HEK293 (cell line): ENCODE data around the gene CHSY1.

ENCODE experiments used
- OVOL3 ChIP-seq: fragments of 450-650 bp; formaldehyde crosslinking; IDR thresholded peaks from 2 replicates; pipeline ENCODE4 v1.5.1; 2016; ENCODE audit warnings: missing biosample characterization, missing genetic modification characterization
- REPIN1 ChIP-seq: fragments of 450-650 bp; formaldehyde crosslinking; IDR thresholded peaks from 2 replicates; pipeline ENCODE4 v1.5.1; 2017; ENCODE audit warnings: missing biosample characterization, missing genetic modification characterization, low read depth
- YY1 ChIP-seq: fragments of 450-650 bp; formaldehyde crosslinking; IDR thresholded peaks from 2 replicates; pipeline ENCODE4 v1.5.1; 2018; ENCODE audit warnings: missing biosample characterization, missing genetic modification characterization
- ZNF138 ChIP-seq: fragments of 450-650 bp; formaldehyde crosslinking; IDR thresholded peaks from 2 replicates; pipeline ENCODE4 v1.5.1; 2016; ENCODE audit warnings: missing biosample characterization, missing genetic modification characterization, borderline replicate concordance
- ZNF555 ChIP-seq: fragments of 450-650 bp; formaldehyde crosslinking; conservative IDR thresholded peaks from 2 replicates; pipeline ENCODE4 v1.5.1; 2017; ENCODE audit warnings: missing biosample characterization, mild to moderate bottlenecking, missing genetic modification characterization, inconsistent platforms
- ZNF571 ChIP-seq: fragments of 450-650 bp; formaldehyde crosslinking; IDR thresholded peaks from 2 replicates; pipeline ENCODE4 v1.5.0; 2017; ENCODE audit warnings: missing biosample characterization, missing genetic modification characterization
- ZNF654 ChIP-seq: fragments of 450-650 bp; formaldehyde crosslinking; IDR thresholded peaks from 2 replicates; pipeline ENCODE4 v1.5.1; 2016; ENCODE audit warnings: low read depth, missing biosample characterization, missing genetic modification characterization
- ZNF664 ChIP-seq: fragments of 450-650 bp; formaldehyde crosslinking; IDR thresholded peaks from 2 replicates; pipeline ENCODE4 v1.5.1; 2016; ENCODE audit warnings: missing biosample characterization, missing genetic modification characterization
- TF ChIP-seq, protein P1 (sequence below): fragments of 450-650 bp; formaldehyde crosslinking; IDR thresholded peaks from 2 replicates; pipeline ENCODE4 v1.5.1; 2016; ENCODE audit warnings: missing biosample characterization, missing genetic modification characterization

DNA sequence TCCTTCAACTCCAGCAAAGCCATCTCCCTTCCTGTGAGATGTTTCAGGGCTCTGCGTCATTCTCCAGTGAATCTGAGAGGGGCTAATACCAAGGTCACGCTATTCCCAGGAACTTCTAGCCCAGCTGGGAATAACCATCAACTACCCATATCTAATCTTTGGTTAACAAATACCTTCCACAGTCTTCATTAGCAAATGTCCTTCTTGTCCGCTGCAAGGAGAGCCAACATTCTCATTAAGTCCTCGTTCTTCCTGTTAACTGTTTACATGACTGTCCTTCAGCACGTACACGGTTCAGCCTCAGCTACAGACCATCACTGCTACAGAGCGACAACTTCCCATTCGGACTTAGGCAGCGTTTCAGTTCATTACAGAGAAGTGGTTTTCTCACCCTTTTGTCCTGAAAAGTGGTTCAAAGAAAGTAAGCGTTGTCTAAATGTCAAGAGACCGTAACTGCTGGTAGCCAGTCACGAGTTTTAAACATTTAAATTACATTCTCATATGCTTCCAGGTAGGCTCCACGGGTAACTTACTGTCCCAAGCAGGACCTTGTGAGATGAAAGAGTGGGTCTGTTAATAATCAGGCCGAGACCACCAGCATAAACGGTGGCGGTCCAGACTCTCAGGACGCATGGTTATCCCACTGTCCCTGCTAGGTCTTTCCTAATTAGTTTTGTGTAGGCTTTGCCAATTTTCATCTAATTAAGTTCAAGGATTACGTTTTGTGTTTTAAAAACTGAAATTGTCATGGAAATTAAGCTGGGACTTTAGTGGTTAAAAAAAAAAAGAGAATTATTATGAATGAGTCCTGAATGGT is 63.8 kb downstream of the CHSY1 start:
- TF ChIP-seq ZNF555 (no peak), OVOL3 (tag by site-specific recombination) (no peak), ZNF664 (tag by site-specific recombination) (no peak), ZNF138 (tag by site-specific recombination) (no peak), ZNF571 (tag by site-specific recombination) (no peak), ZNF654 (no peak), REPIN1 (no peak), YY1 (tag by site-specific recombination) (no peak)
- TF ChIP-seq, protein P1, sequence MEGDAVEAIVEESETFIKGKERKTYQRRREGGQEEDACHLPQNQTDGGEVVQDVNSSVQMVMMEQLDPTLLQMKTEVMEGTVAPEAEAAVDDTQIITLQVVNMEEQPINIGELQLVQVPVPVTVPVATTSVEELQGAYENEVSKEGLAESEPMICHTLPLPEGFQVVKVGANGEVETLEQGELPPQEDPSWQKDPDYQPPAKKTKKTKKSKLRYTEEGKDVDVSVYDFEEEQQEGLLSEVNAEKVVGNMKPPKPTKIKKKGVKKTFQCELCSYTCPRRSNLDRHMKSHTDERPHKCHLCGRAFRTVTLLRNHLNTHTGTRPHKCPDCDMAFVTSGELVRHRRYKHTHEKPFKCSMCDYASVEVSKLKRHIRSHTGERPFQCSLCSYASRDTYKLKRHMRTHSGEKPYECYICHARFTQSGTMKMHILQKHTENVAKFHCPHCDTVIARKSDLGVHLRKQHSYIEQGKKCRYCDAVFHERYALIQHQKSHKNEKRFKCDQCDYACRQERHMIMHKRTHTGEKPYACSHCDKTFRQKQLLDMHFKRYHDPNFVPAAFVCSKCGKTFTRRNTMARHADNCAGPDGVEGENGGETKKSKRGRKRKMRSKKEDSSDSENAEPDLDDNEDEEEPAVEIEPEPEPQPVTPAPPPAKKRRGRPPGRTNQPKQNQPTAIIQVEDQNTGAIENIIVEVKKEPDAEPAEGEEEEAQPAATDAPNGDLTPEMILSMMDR (tag by site-specific recombination) = no peak
